Measurements from ENCODE around the gene MAST4. TPM values are rescaled to one million over a fixed set of nuclear protein-coding genes. Genes with fewer than 3 reads are reported as not detected.
A peak's percentile ranks its signal among the peaks of the same experiment; 100 is the strongest.

The MAST4 gene
- total RNA-seq, 1 donor, result 12.7 TPM

DNA sequence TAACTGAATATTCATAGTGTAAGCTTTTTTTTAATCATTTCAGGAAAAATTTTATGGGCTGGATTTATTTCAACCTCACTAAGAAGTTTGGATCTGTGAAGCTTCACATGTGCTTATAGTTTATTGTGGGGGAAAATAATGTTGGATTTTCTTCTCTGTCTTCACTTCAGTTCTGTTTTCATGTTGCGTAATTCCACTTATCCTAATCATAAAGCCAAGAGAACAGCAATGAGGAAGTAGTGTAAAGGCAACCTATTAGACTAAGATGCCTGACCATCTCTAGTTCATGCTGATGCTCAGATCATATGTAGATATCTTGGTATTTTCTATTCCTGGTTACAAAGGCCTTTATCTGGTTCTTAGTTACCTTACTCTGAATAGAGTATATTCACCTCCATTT lies 550.4 kb downstream of the MAST4 start:
- no peak overlapping the region for H2AFZ ChIP-seq (ENCODE audit: low read length)
- H3K4me1 ChIP-seq (ENCODE audit: insufficient read depth, low read length), result no peaks in the 10 kb centered on the region
- no peak overlapping the region for H3K4me2 ChIP-seq (ENCODE audit: insufficient read depth, low read length)
- H3K27ac ChIP-seq (ENCODE audit: low read depth, low read length), result no peak overlapping the region
- no peaks in the 10 kb centered on the region for H3K79me2 ChIP-seq (ENCODE audit: insufficient read depth, low read length)
- H3K4me3 ChIP-seq (ENCODE audit: insufficient read depth, low read length), result no peak overlapping the region
- DNase-seq (ENCODE audit: insufficient read length, low spot score, missing footprints), result no peak
- TF ChIP-seq CTCF (IDR thresholded peaks at IDR 0.05; ENCODE audit: extremely low read depth, low read depth, low read length), result no peak
- H4K20me1 ChIP-seq (ENCODE audit: insufficient read depth, low read length), result no peaks in the 10 kb centered on the region
- H3K27me3 ChIP-seq (ENCODE audit: insufficient read depth, low read length), result no peaks in the 10 kb centered on the region
- peaks cover 13% of the 10 kb centered on the region for H3K36me3 ChIP-seq (ENCODE audit: insufficient read depth, low read length)
- H3K9me3 ChIP-seq (ENCODE audit: low read depth, low read length), result no peaks in the 10 kb centered on the region

DNA sequence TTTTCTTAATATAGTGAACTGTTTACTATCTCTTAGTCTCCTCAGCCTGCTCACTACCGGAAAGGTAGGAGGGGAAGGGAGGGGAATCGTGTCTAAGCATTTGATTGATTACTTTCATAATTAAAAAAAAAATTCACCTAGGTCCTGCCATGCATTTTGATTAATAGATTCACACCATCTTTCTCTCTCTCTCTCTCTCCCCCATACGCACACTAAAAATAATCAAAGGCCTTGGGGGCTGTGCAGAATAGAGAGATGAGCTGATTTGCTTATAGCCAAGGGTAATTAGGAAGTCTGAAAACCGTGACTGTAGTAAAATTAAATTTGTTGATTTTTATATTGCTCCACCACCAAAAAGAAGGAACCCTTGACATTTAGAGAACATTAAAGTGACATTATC lies 550.8 kb downstream of the MAST4 start:
- Histone ChIP-seq H3K4me3 (ENCODE audit: insufficient read depth, low read length) (no peak overlapping the region), H3K27ac (ENCODE audit: low read depth, low read length) (no peak overlapping the region), H3K4me2 (ENCODE audit: insufficient read depth, low read length) (no peak overlapping the region), H2AFZ (ENCODE audit: low read length) (no peak overlapping the region), H3K79me2 (ENCODE audit: insufficient read depth, low read length) (no peaks in the 10 kb centered on the region), H4K20me1 (ENCODE audit: insufficient read depth, low read length) (no peaks in the 10 kb centered on the region), H3K4me1 (ENCODE audit: insufficient read depth, low read length) (no peaks in the 10 kb centered on the region), H3K36me3 (ENCODE audit: insufficient read depth, low read length) (peaks cover 13% of the 10 kb centered on the region), H3K27me3 (ENCODE audit: insufficient read depth, low read length) (no peaks in the 10 kb centered on the region), H3K9me3 (ENCODE audit: low read depth, low read length) (no peaks in the 10 kb centered on the region)
- DNase-seq (ENCODE audit: insufficient read length, low spot score, missing footprints), result no peak
- TF ChIP-seq CTCF (IDR thresholded peaks at IDR 0.05; ENCODE audit: extremely low read depth, low read depth, low read length), result no peak

DNA sequence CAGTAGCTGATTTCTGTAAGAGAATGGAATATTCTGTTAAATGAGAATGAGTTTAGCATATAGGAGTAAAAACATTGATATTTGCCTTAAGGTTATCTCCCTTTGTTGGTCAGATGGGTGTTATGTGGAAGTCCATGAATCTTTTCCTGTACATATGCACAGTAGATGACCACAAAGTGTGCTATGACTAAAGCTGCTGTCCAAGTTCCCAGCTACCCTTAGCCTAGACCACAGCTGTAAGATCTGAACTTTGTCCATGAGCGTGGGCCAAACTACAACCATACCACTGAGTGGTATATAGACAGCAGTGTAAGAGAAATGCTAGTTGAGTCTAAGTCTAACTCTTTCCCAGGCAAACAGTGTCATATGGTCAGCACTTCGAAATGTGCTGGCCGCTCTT lies 551.6 kb downstream of the MAST4 start:
- no peaks in the 10 kb centered on the region for H3K27me3 ChIP-seq (ENCODE audit: insufficient read depth, low read length)
- no peak overlapping the region for H3K4me3 ChIP-seq (ENCODE audit: insufficient read depth, low read length)
- peaks cover 6% of the 10 kb centered on the region for H3K36me3 ChIP-seq (ENCODE audit: insufficient read depth, low read length)
- no peaks in the 10 kb centered on the region for H3K9me3 ChIP-seq (ENCODE audit: low read depth, low read length)
- H4K20me1 ChIP-seq (ENCODE audit: insufficient read depth, low read length), result no peaks in the 10 kb centered on the region
- no peak for DNase-seq (ENCODE audit: insufficient read length, low spot score, missing footprints)
- H2AFZ ChIP-seq (ENCODE audit: low read length), result no peak overlapping the region
- H3K79me2 ChIP-seq (ENCODE audit: insufficient read depth, low read length), result no peaks in the 10 kb centered on the region
- no peak overlapping the region for H3K4me2 ChIP-seq (ENCODE audit: insufficient read depth, low read length)
- H3K4me1 ChIP-seq (ENCODE audit: insufficient read depth, low read length), result no peaks in the 10 kb centered on the region
- H3K27ac ChIP-seq (ENCODE audit: low read depth, low read length), result no peak overlapping the region
- TF ChIP-seq CTCF (IDR thresholded peaks at IDR 0.05; ENCODE audit: extremely low read depth, low read depth, low read length), result no peak

DNA sequence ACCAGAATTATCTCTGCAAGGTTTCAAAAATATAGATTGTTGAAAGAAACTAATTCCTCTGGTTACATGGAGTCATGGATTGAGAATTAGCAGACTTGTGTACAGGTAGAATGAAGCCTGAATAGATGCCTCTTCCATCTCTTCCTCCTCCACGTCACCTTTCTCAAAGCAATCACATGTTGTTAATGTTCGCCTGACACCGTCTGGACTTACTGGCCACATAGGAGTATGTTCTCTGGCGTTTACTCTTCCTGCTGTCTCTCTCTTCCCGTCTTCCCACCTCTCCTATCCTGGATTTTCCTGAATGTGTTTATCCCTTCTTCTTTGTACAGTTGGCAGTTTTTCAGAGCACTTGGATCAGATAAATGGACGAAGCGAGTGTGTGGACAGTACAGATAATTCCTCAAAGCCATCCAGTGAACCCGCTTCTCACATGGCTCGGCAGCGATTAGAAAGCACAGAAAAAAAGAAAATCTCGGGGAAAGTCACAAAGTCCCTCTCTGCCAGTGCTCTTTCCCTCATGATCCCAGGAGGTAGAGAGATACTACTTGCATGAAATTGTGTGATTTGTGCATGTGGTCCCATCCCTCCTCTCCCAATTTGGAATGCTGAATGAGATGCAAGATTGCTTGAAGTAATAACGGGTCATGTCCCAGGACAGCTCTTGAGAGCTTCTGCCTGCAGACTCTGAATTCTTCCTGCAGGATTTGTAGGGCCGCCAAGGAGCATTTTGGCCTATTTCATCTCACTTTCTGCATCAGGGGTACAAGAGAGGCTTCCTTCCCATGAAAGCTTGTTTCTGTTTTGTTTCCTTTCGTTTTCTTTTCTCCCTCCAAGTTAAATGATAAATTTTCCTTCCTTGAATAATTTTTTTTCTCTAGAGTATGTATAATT lies 553.1 kb downstream of the MAST4 start:
- Histone ChIP-seq H3K4me1 (ENCODE audit: insufficient read depth, low read length) (no peaks in the 10 kb centered on the region), H3K4me3 (ENCODE audit: insufficient read depth, low read length) (peak overlapping the region; percentile 16), H4K20me1 (ENCODE audit: insufficient read depth, low read length) (no peaks in the 10 kb centered on the region), H3K27ac (ENCODE audit: low read depth, low read length) (no peak overlapping the region), H3K4me2 (ENCODE audit: insufficient read depth, low read length) (peak overlapping the region; percentile 58), H3K79me2 (ENCODE audit: insufficient read depth, low read length) (no peaks in the 10 kb centered on the region), H3K9me3 (ENCODE audit: low read depth, low read length) (no peaks in the 10 kb centered on the region), H3K27me3 (ENCODE audit: insufficient read depth, low read length) (no peaks in the 10 kb centered on the region), H2AFZ (ENCODE audit: low read length) (no peak overlapping the region), H3K36me3 (ENCODE audit: insufficient read depth, low read length) (peaks cover 4% of the 10 kb centered on the region)
- no peak for TF ChIP-seq CTCF (IDR thresholded peaks at IDR 0.05; ENCODE audit: extremely low read depth, low read depth, low read length)
- peak; percentile 31 for DNase-seq (ENCODE audit: insufficient read length, low spot score, missing footprints)
